ENCODE data around the gene PARD6B. TPM values are rescaled to one million over a fixed set of nuclear protein-coding genes. Genes with fewer than 3 reads are reported as not detected.

Gene PARD6B
- total and polyA plus RNA-seq, 2 of the 13 experiments (the other 11 are each of a cell fraction or from before 2014, with no cell fraction given): 6.9 to 22.2 TPM

DNA sequence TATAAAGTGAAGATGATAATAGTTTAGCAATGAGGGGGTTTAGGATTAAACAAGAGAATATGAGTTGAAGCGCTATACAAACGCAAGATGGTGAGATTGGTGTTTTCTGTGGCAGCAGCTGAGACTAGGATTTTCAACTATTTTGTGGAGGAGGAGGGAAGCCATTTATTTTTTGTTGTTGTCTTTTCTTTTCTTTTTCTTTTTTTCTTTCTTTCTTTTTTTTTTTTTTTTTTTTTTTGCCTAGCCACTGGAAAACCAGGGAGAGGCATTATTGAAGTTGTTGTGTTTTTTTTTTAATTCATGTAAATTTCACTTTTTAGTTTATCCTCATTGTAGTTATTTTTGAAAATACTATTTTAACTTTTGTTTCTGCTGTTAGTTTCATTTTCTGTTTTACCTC is 15.9 kb downstream of the PARD6B start:
- no TSS peak for BruUV-seq (replicated peaks)
- Histone ChIP-seq H4K20me1 (ENCODE audit: insufficient read depth, low read length) (no peaks in the 10 kb centered on the region), H3K79me2 (ENCODE audit: insufficient read depth, low read length) (peaks cover 47% of the 10 kb centered on the region), H3K27ac (ENCODE audit: extremely low read length, insufficient read depth, low read length) (peak overlapping the region; percentile 78), H3K4me3 (replicated peaks in 1 of 3; ENCODE audit: insufficient read depth in 1 of 3, low read depth in 2 of 3, low read length in 3 of 3) (no peak overlapping the region), H3K4me2 (ENCODE audit: low read depth, low read length) (0 out of 2 replicates have a peak overlapping the region, but pooled peaks have one; percentile 50), H3K4me1 (ENCODE audit: insufficient read depth, low read length) (peaks cover 64% of the 10 kb centered on the region), H3K9me3 (ENCODE audit: low read length) (no peaks in the 10 kb centered on the region), H3K27me3 (ENCODE audit: control insufficient read depth in 1 of 2, insufficient read depth in 2 of 2, low read length in 2 of 2) (no peaks in the 10 kb centered on the region), H3K36me3 (replicated peaks in 1 of 2; ENCODE audit: control insufficient read depth in 1 of 2, insufficient read depth in 2 of 2, low read length in 2 of 2) (peaks cover 6 to 25% of the 10 kb centered on the region in 2 experiments), H3K9ac (ENCODE audit: insufficient read depth, low read depth, low read length) (0 out of 2 replicates have a peak overlapping the region, but pooled peaks have one; percentile 9), H2AFZ (ENCODE audit: low read length) (no peak overlapping the region)
- ChIA-PET POLR2A (interaction anchor here (1.3 to 5.0 kb wide), 6 partner anchors 13 to 44 kb away, joined by 4 to 65 read pairs (median 12); partner anchors contain the start of gene PARD6B), CTCF (ENCODE audit: low intra/inter-chr PET ratio, low total read pairs) (no interaction called here)
- intact Hi-C loops (cut with micrococcal nuclease; ENCODE audit: unreplicated experiment): no loop called here
- 96% methylated on average over 2 of the region's 2 CpGs for WGBS (ENCODE audit: low lambda C conversion rate)
- no peak for DNase-seq (ENCODE audit: low spot score)
- no peak for ATAC-seq
- no peak for FAIRE-seq
- TF ChIP-seq THYN1 (CRISPR knock-in tag; IDR thresholded peaks at IDR 0.05; ENCODE audit: borderline replicate concordance, low read depth): 0 out of 2 replicates have a peak, but pooled peaks have one; percentile 72
- TF ChIP-seq MAZ (IDR thresholded peaks at IDR 0.05; ENCODE audit: borderline replicate concordance, low read depth, low read length): no peak
- TF ChIP-seq MAZ (CRISPR knock-in tag; IDR thresholded peaks at IDR 0.05; ENCODE audit: low read depth): no peak
- in situ Hi-C loops (cut with HindIII; ENCODE audit: extremely low pct_ligation_motif_present, low pct_unique_long_range_greater_than_20kb): loop anchor here (25.0 kb wide), 1 partner anchor 110 kb away; no protein-coding TSS in a partner anchor

DNA sequence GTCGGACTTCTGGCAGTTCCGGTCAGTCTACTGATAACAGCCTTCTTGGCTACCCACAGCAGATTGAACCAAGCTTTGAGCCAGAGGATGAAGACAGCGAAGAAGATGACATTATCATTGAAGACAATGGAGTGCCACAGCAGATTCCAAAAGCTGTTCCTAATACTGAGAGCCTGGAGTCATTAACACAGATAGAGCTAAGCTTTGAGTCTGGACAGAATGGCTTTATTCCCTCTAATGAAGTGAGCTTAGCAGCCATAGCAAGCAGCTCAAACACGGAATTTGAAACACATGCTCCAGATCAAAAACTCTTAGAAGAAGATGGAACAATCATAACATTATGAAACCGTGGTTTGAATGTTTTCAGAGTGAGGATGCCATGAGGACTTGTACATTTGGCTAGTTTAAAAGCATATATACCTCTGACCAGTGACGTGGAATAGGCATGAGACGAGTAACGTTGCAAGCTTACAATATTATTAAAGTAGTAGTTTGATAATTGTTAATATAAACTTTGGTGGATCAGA is 18.8 kb downstream of the PARD6B start:
- FAIRE-seq (no peak), DNase-seq (ENCODE audit: low spot score) (no peak), ATAC-seq (no peak)
- ChIA-PET POLR2A (interaction anchor here (0.7 to 3.6 kb wide), 6 partner anchors 11 to 208 kb away, joined by 3 to 15 read pairs (median 5); partner anchors contain the start of genes DPM1, MOCS3 and PARD6B), CTCF (ENCODE audit: low intra/inter-chr PET ratio, low total read pairs) (interaction anchor here (1.6 to 1.8 kb wide), 2 partner anchors 87 to 125 kb away, joined by 7 to 11 read pairs; no protein-coding TSS in a partner anchor)
- H3K27ac ChIP-seq (ENCODE audit: extremely low read length, insufficient read depth, low read length): no peak overlapping the region
- H3K9me3 ChIP-seq (ENCODE audit: low read length): no peaks in the 10 kb centered on the region
- no peak overlapping the region for H2AFZ ChIP-seq (ENCODE audit: low read length)
- H3K36me3 ChIP-seq (replicated peaks in 1 of 2; ENCODE audit: control insufficient read depth in 1 of 2, insufficient read depth in 2 of 2, low read length in 2 of 2): peaks cover 6 to 25% of the 10 kb centered on the region in 2 experiments
- H3K4me3 ChIP-seq (replicated peaks in 1 of 3; ENCODE audit: insufficient read depth in 1 of 3, low read depth in 2 of 3, low read length in 3 of 3): no peak overlapping the region
- 0 out of 2 replicates have a peak, but pooled peaks have one; percentile 14 for TF ChIP-seq POLR2AphosphoS5 (IDR thresholded peaks at IDR 0.05; ENCODE audit: low read depth, low read length)
- TF ChIP-seq, protein P1, sequence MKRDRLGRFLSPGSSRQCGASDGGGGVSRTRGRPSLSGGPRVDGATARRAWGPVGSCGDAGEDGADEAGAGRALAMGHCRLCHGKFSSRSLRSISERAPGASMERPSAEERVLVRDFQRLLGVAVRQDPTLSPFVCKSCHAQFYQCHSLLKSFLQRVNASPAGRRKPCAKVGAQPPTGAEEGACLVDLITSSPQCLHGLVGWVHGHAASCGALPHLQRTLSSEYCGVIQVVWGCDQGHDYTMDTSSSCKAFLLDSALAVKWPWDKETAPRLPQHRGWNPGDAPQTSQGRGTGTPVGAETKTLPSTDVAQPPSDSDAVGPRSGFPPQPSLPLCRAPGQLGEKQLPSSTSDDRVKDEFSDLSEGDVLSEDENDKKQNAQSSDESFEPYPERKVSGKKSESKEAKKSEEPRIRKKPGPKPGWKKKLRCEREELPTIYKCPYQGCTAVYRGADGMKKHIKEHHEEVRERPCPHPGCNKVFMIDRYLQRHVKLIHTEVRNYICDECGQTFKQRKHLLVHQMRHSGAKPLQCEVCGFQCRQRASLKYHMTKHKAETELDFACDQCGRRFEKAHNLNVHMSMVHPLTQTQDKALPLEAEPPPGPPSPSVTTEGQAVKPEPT (CRISPR knock-in tag; IDR thresholded peaks at IDR 0.05; ENCODE audit: low read depth): no peak
- TF ChIP-seq SP5 (CRISPR knock-in tag; IDR thresholded peaks at IDR 0.05; ENCODE audit: borderline replicate concordance, low read depth): no peak
- TF ChIP-seq AGO2 (optimal IDR thresholded peaks at IDR 0.05; ENCODE audit: low read depth, low read length): peak; percentile 8
- TF ChIP-seq HNF4G (IDR thresholded peaks at IDR 0.05; ENCODE audit: borderline replicate concordance, low read depth, low read length): no peak
- no peak for TF ChIP-seq HNF4G (CRISPR knock-in tag; IDR thresholded peaks at IDR 0.05; ENCODE audit: borderline replicate concordance, low read depth)
- TF ChIP-seq, protein P2, sequence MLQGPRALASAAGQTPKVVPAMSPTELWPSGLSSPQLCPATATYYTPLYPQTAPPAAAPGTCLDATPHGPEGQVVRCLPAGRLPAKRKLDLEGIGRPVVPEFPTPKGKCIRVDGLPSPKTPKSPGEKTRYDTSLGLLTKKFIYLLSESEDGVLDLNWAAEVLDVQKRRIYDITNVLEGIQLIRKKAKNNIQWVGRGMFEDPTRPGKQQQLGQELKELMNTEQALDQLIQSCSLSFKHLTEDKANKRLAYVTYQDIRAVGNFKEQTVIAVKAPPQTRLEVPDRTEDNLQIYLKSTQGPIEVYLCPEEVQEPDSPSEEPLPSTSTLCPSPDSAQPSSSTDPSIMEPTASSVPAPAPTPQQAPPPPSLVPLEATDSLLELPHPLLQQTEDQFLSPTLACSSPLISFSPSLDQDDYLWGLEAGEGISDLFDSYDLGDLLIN (CRISPR knock-in tag; IDR thresholded peaks at IDR 0.05; ENCODE audit: borderline replicate concordance): no peak
- no peak for TF ChIP-seq ZNF761 (CRISPR knock-in tag; conservative IDR thresholded peaks at IDR 0.05)
- H3K4me2 ChIP-seq (ENCODE audit: low read depth, low read length): no peak overlapping the region
- H3K9ac ChIP-seq (ENCODE audit: insufficient read depth, low read depth, low read length): no peak overlapping the region
- WGBS (ENCODE audit: low lambda C conversion rate): 97% methylated on average over 8 of the region's 8 CpGs
- H3K79me2 ChIP-seq (ENCODE audit: insufficient read depth, low read length): peaks cover 32% of the 10 kb centered on the region
- H3K4me1 ChIP-seq (ENCODE audit: insufficient read depth, low read length): peaks cover 34% of the 10 kb centered on the region
- in situ Hi-C loops (cut with HindIII; ENCODE audit: extremely low pct_ligation_motif_present, low pct_unique_long_range_greater_than_20kb): no loop called here
- H4K20me1 ChIP-seq (ENCODE audit: insufficient read depth, low read length): no peaks in the 10 kb centered on the region
- TSS peak; percentile 42 for BruUV-seq (replicated peaks)
- H3K27me3 ChIP-seq (ENCODE audit: control insufficient read depth in 1 of 2, insufficient read depth in 2 of 2, low read length in 2 of 2): no peaks in the 10 kb centered on the region
- intact Hi-C loops (cut with micrococcal nuclease; ENCODE audit: unreplicated experiment): no loop called here

Data from HepG2 (cell line).